Astrocyte of the cerebellum (primary cell): Measurements from ENCODE around the gene INTS6.

Experiments
- DNase-seq: peaks from one replicate; pipeline ENCODE4 v3.0.0-alpha.2; 2011; ENCODE audit warnings: low read depth
- H3K4me3 ChIP-seq: 2 replicates; pipeline ENCODE4 v1.5.1; 2011; ENCODE audit warnings: mild to moderate bottlenecking, low read depth, low read length, moderate library complexity
- CTCF ChIP-seq: IDR thresholded peaks from 2 replicates; pipeline ENCODE4 v1.5.1; 2012; ENCODE audit warnings: low read length, low read depth, moderate library complexity, mild to moderate bottlenecking; ENCODE audit errors: missing control alignments
- in situ Hi-C: cut with HindIII; loops from 2 replicates; pipeline ENCODE4 v1.10.0; 2017; ENCODE audit warnings: low sequenced_read_pairs

The INTS6 gene

GRCh38 chr13:51317262-51317661 lies 135.6 kb downstream of the INTS6 start:
- in situ Hi-C loops: no loop called here
- no peak overlapping the region for H3K4me3 ChIP-seq
- TF ChIP-seq CTCF: no peak
- DNase-seq: peak; percentile 39

DNA sequence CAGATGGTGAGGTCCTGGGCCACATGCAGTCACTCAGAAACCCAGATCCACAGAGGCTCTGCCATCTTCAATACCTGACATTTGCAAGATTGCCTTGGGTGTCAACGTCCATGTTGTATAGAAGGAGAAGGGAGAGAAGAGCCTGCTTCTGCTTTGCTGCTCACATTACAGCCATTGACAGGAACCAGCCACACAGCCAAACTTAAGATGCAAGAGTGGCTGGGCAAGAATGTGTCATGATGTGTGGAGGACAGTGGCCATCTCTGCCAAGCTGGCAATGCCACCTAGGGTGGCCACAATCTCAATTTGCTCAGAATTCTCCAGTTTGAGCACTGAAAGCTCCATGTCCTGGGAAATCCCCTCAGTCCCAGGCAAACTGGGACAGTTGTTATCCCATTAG lies 139.2 kb downstream of the INTS6 start:
- no peak overlapping the region for H3K4me3 ChIP-seq
- no peak for DNase-seq
- in situ Hi-C loops: no loop called here
- TF ChIP-seq CTCF: no peak

GRCh38 chr13:51311957-51312520 lies 140.8 kb downstream of the INTS6 start:
- TF ChIP-seq CTCF: no peak
- no peak overlapping the region for H3K4me3 ChIP-seq
- no peak for DNase-seq
- in situ Hi-C loops: no loop called here
